Dendritic cell treated with granulocyte-macrophage colony-stimulating factor and Interleukin-4, amounts not matched to agents 40 ng/mL and 50 ng/mL, for 4 days (primary cell): ENCODE data around the gene EP400.

Experiments used
- H3K27ac Mint-ChIP-seq: one replicate; pipeline ENCODE4 v1.8.0; 2022; ENCODE audit warnings: mild to moderate bottlenecking, mixed read lengths
- H3K27me3 Mint-ChIP-seq: one replicate; pipeline ENCODE4 v1.8.0; 2022; ENCODE audit warnings: mild to moderate bottlenecking, mixed read lengths
- H3K36me3 Mint-ChIP-seq: one replicate; pipeline ENCODE4 v1.8.0; 2022; ENCODE audit warnings: low read depth, mixed read lengths
- H3K4me1 Mint-ChIP-seq: one replicate; pipeline ENCODE4 v1.8.0; 2022; ENCODE audit warnings: low read depth, mixed read lengths
- H3K4me3 Mint-ChIP-seq: one replicate; pipeline ENCODE4 v1.8.0; 2022; ENCODE audit warnings: mild to moderate bottlenecking, moderate library complexity, mixed read lengths
- H3K9me3 Mint-ChIP-seq: one replicate; pipeline ENCODE4 v1.8.0; 2022; ENCODE audit warnings: mixed read lengths
- intact Hi-C: fragments of 100-400 bp; cut with micrococcal nuclease; formaldehyde crosslinking; loops from one replicate; pipeline ENCODE4 v1.15.0; 2022

The EP400 gene

GRCh38 chr12:131986361-131986760, 36.6 kb downstream of the EP400 start:
- H3K36me3 Mint-ChIP-seq: peaks cover 79% of the 10 kb centered on the region
- no peaks in the 10 kb centered on the region for H3K27me3 Mint-ChIP-seq
- no peak overlapping the region for H3K27ac Mint-ChIP-seq

GRCh38 chr12:131986910-131987309, 37.2 kb downstream of the EP400 start:
- no peak overlapping the region for H3K27ac Mint-ChIP-seq
- H3K36me3 Mint-ChIP-seq: peaks cover 79% of the 10 kb centered on the region
- no peak overlapping the region for H3K4me3 Mint-ChIP-seq

More at GRCh38 chr12:131986361-131986760, 36.6 kb downstream of the EP400 start:
- intact Hi-C loops: no loop called here
- Mint-ChIP-seq H3K4me1 (peaks cover 37% of the 10 kb centered on the region), H3K4me3 (no peak overlapping the region), H3K9me3 (no peaks in the 10 kb centered on the region)

GRCh38 chr12:131987552-131987951, 37.8 kb downstream of the EP400 start:
- no peak overlapping the region for H3K27ac Mint-ChIP-seq
- intact Hi-C loops: no loop called here
- H3K9me3 Mint-ChIP-seq: no peaks in the 10 kb centered on the region
- H3K4me3 Mint-ChIP-seq: no peak overlapping the region
- H3K36me3 Mint-ChIP-seq: peaks cover 79% of the 10 kb centered on the region
- no peaks in the 10 kb centered on the region for H3K27me3 Mint-ChIP-seq
- H3K4me1 Mint-ChIP-seq: peaks cover 37% of the 10 kb centered on the region

More at GRCh38 chr12:131986910-131987309, 37.2 kb downstream of the EP400 start:
- intact Hi-C loops: no loop called here
- no peaks in the 10 kb centered on the region for H3K27me3 Mint-ChIP-seq
- H3K4me1 Mint-ChIP-seq: peaks cover 37% of the 10 kb centered on the region
- H3K9me3 Mint-ChIP-seq: no peaks in the 10 kb centered on the region

- H3K36me3 Mint-ChIP-seq: peaks cover 79% of the 10 kb centered on the region
- peaks cover 34% of the 10 kb centered on the region for H3K4me1 Mint-ChIP-seq
- intact Hi-C loops: no loop called here
- H3K4me3 Mint-ChIP-seq: no peak overlapping the region
- no peaks in the 10 kb centered on the region for H3K9me3 Mint-ChIP-seq
- H3K27ac Mint-ChIP-seq: no peak overlapping the region
- H3K27me3 Mint-ChIP-seq: no peaks in the 10 kb centered on the region
These were observed 38.5 kb downstream of the EP400 start for GRCh38 chr12:131988054-131988796.

GRCh38 chr12:131989021-131989420, 39.3 kb downstream of the EP400 start:
- peaks cover 26% of the 10 kb centered on the region for H3K4me1 Mint-ChIP-seq
- no peak overlapping the region for H3K27ac Mint-ChIP-seq
- H3K27me3 Mint-ChIP-seq: no peaks in the 10 kb centered on the region
- H3K9me3 Mint-ChIP-seq: no peaks in the 10 kb centered on the region
- intact Hi-C loops: no loop called here
- H3K4me3 Mint-ChIP-seq: no peak overlapping the region
- H3K36me3 Mint-ChIP-seq: peaks cover 79% of the 10 kb centered on the region

- peaks cover 92% of the 10 kb centered on the region for H3K36me3 Mint-ChIP-seq
- no peak overlapping the region for H3K4me3 Mint-ChIP-seq
- H3K9me3 Mint-ChIP-seq: no peaks in the 10 kb centered on the region
- H3K4me1 Mint-ChIP-seq: peaks cover 13% of the 10 kb centered on the region
- H3K27ac Mint-ChIP-seq: no peak overlapping the region
- H3K27me3 Mint-ChIP-seq: no peaks in the 10 kb centered on the region
- intact Hi-C loops: no loop called here
These were observed 40.6 kb downstream of the EP400 start for GRCh38 chr12:131990066-131990979.

GRCh38 chr12:131990980-131991305, 41.2 kb downstream of the EP400 start:
- H3K27me3 Mint-ChIP-seq: no peaks in the 10 kb centered on the region
- no peak overlapping the region for H3K27ac Mint-ChIP-seq
- H3K4me3 Mint-ChIP-seq: no peak overlapping the region
- peaks cover 10% of the 10 kb centered on the region for H3K4me1 Mint-ChIP-seq
- H3K36me3 Mint-ChIP-seq: peaks cover 95% of the 10 kb centered on the region
- intact Hi-C loops: no loop called here
- H3K9me3 Mint-ChIP-seq: no peaks in the 10 kb centered on the region

GRCh38 chr12:131991816-131992430, 42.2 kb downstream of the EP400 start:
- Mint-ChIP-seq H3K9me3 (no peaks in the 10 kb centered on the region), H3K4me1 (peaks cover 1% of the 10 kb centered on the region), H3K4me3 (no peak overlapping the region), H3K27ac (no peak overlapping the region), H3K27me3 (no peaks in the 10 kb centered on the region), H3K36me3 (peaks cover 96% of the 10 kb centered on the region)
- intact Hi-C loops: no loop called here

GRCh38 chr12:131994589-131994988, 44.8 kb downstream of the EP400 start:
- H3K4me1 Mint-ChIP-seq: no peaks in the 10 kb centered on the region
- H3K36me3 Mint-ChIP-seq: peaks cover 85% of the 10 kb centered on the region

GRCh38 chr12:132000286-132000872, 50.6 kb downstream of the EP400 start:
- no peak overlapping the region for H3K27ac Mint-ChIP-seq
- H3K27me3 Mint-ChIP-seq: no peaks in the 10 kb centered on the region
- H3K4me1 Mint-ChIP-seq: no peaks in the 10 kb centered on the region
- no peaks in the 10 kb centered on the region for H3K9me3 Mint-ChIP-seq
- intact Hi-C loops: no loop called here
- no peak overlapping the region for H3K4me3 Mint-ChIP-seq
- peaks cover 75% of the 10 kb centered on the region for H3K36me3 Mint-ChIP-seq

More at GRCh38 chr12:131994589-131994988, 44.8 kb downstream of the EP400 start:
- Mint-ChIP-seq H3K9me3 (no peaks in the 10 kb centered on the region), H3K27me3 (no peaks in the 10 kb centered on the region), H3K27ac (no peak overlapping the region), H3K4me3 (no peak overlapping the region)
- intact Hi-C loops: no loop called here

GRCh38 chr12:132003846-132004245, 54.1 kb downstream of the EP400 start:
- intact Hi-C loops: no loop called here
- Mint-ChIP-seq H3K4me1 (peaks cover 6% of the 10 kb centered on the region), H3K9me3 (no peaks in the 10 kb centered on the region), H3K27ac (no peak overlapping the region), H3K36me3 (peaks cover 84% of the 10 kb centered on the region), H3K27me3 (no peaks in the 10 kb centered on the region), H3K4me3 (no peak overlapping the region)

GRCh38 chr12:132004946-132005345, 55.2 kb downstream of the EP400 start:
- no peaks in the 10 kb centered on the region for H3K9me3 Mint-ChIP-seq
- no peak overlapping the region for H3K4me3 Mint-ChIP-seq
- H3K4me1 Mint-ChIP-seq: peaks cover 6% of the 10 kb centered on the region
- intact Hi-C loops: no loop called here
- H3K36me3 Mint-ChIP-seq: peaks cover 90% of the 10 kb centered on the region
- no peak overlapping the region for H3K27ac Mint-ChIP-seq
- H3K27me3 Mint-ChIP-seq: no peaks in the 10 kb centered on the region

- Mint-ChIP-seq H3K4me1 (peaks cover 6% of the 10 kb centered on the region), H3K36me3 (peaks cover 91% of the 10 kb centered on the region), H3K9me3 (no peaks in the 10 kb centered on the region), H3K27me3 (no peaks in the 10 kb centered on the region), H3K27ac (no peak overlapping the region), H3K4me3 (no peak overlapping the region)
- intact Hi-C loops: no loop called here
These were observed 56.4 kb downstream of the EP400 start for GRCh38 chr12:132006056-132006680.
